IgD-negative memory B cell (primary cell): ENCODE measurements around the gene BICD1. TPM values are rescaled to one million over a fixed set of nuclear protein-coding genes. Genes with fewer than 3 reads are reported as not detected.

ENCODE experiments used
- H3K27ac Mint-ChIP-seq, 3 donors: one replicate each; pipeline ENCODE4 v1.8.0; 2020 to 2022; ENCODE audit warnings: mild to moderate bottlenecking in 3 of 3, mixed read lengths in 3 of 3, moderate library complexity in 1 of 3
- H3K27me3 Mint-ChIP-seq: one replicate; pipeline ENCODE4 v1.8.0; 2021; ENCODE audit warnings: mixed read lengths
- H3K36me3 Mint-ChIP-seq: one replicate; pipeline ENCODE4 v1.8.0; 2020; ENCODE audit warnings: mild to moderate bottlenecking, mixed read lengths
- H3K4me1 Mint-ChIP-seq, 3 donors: one replicate each; pipeline ENCODE4 v1.8.0; 2020 to 2022; ENCODE audit warnings: mixed read lengths in 3 of 3, mild to moderate bottlenecking in 1 of 3
- H3K4me3 Mint-ChIP-seq, 4 donors: one replicate each; pipeline ENCODE4 v1.8.0; 2020 to 2022; ENCODE audit warnings: mild to moderate bottlenecking in 4 of 4, mixed read lengths in 4 of 4, moderate library complexity in 3 of 4
- H3K9me3 Mint-ChIP-seq, 3 donors: one replicate each; pipeline ENCODE4 v1.8.0; 2020 to 2021; ENCODE audit warnings: mixed read lengths in 3 of 3, mild to moderate bottlenecking in 1 of 3
- polyA plus RNA-seq: library from polyadenylated mRNA; unstranded; fragments of 300-500 nt; fragmentation: Illumina TruSeq; gene quantifications from one replicate; pipeline ENCODE4 v1.2.3, GENCODE V29; 2021

The BICD1 gene
- polyA plus RNA-seq, 1 donor from 2014 or later: 19.9 TPM

- no peak overlapping the region for H3K4me3 Mint-ChIP-seq
- peaks cover 4% of the 10 kb centered on the region for H3K36me3 Mint-ChIP-seq
- peaks cover 5 to 12% (median 7%) of the 10 kb centered on the region in 3 donors for H3K9me3 Mint-ChIP-seq
- no peaks in the 10 kb centered on the region for H3K4me1 Mint-ChIP-seq
- peaks cover 5% of the 10 kb centered on the region for H3K27me3 Mint-ChIP-seq
- H3K27ac Mint-ChIP-seq: no peak overlapping the region
Observed at GRCh38 chr12:32431025-32431424, 324.4 kb downstream of the BICD1 start.

Other genes with a start within 250 kb of the BICD1 start
- 193 TPM for gene RESF1, start 147.4 kb upstream of the BICD1 start, polyA plus RNA-seq